HG02973 (cell line): ENCODE measurements around the gene NRARP.

Source experiments
- ATAC-seq: cut with Tn5 transposase; IDR thresholded peaks from one replicate; pipeline ENCODE4 v1.9.1; 2021; ENCODE audit warnings: moderate library complexity; ENCODE audit not compliant: unreplicated experiment

NRARP gene

GRCh38 chr9:137323531-137324331 is 21.7 kb upstream of the NRARP start:
- ATAC-seq = no peak

- no peak for ATAC-seq
Measured at GRCh38 chr9:137321726-137322361, 19.8 kb upstream of the NRARP start.

- ATAC-seq = no peak
Measured at GRCh38 chr9:137320555-137321384, 18.7 kb upstream of the NRARP start.

GRCh38 chr9:137319739-137320551 is 17.9 kb upstream of the NRARP start:
- ATAC-seq = no peak

- ATAC-seq = no peak
Measured at GRCh38 chr9:137319011-137319738, 17.1 kb upstream of the NRARP start.

- ATAC-seq = no peak
Measured at GRCh38 chr9:137318602-137319001, 16.5 kb upstream of the NRARP start.

GRCh38 chr9:137317718-137318511 is 15.8 kb upstream of the NRARP start:
- ATAC-seq = no peak

GRCh38 chr9:137317021-137317717 is 15.1 kb upstream of the NRARP start:
- no peak for ATAC-seq

GRCh38 chr9:137316012-137316981 is 14.2 kb upstream of the NRARP start:
- no peak for ATAC-seq

GRCh38 chr9:137315581-137316011 is 13.5 kb upstream of the NRARP start:
- ATAC-seq = no peak

- no peak for ATAC-seq
Measured at GRCh38 chr9:137314561-137315560, 12.8 kb upstream of the NRARP start.

- ATAC-seq = no peak
Measured at GRCh38 chr9:137313956-137314560, 12.0 kb upstream of the NRARP start.

GRCh38 chr9:137313326-137313936 is 11.4 kb upstream of the NRARP start:
- ATAC-seq = no peak

- ATAC-seq = no peak
Measured at GRCh38 chr9:137312852-137313325, 10.8 kb upstream of the NRARP start.
